Endothelial cell (in vitro differentiated cells): Measurements from ENCODE around the gene CELSR3. TPM values are rescaled to one million over a fixed set of nuclear protein-coding genes. Genes with fewer than 3 reads are reported as not detected.

Source experiments
- DNase-seq: peaks from one replicate; pipeline ENCODE4 v3.0.0; 2021; ENCODE audit warnings: low spot score
- H3K27ac Mint-ChIP-seq: one replicate; pipeline ENCODE4 v1.8.0; 2021; ENCODE audit warnings: mixed read lengths, inconsistent platforms; ENCODE audit not compliant: unreplicated experiment
- H3K27me3 Mint-ChIP-seq: one replicate; pipeline ENCODE4 v1.8.0; 2021; ENCODE audit warnings: mild to moderate bottlenecking, moderate library complexity, mixed read lengths, inconsistent platforms; ENCODE audit not compliant: unreplicated experiment
- H3K36me3 Mint-ChIP-seq: one replicate; pipeline ENCODE4 v1.8.0; 2021; ENCODE audit warnings: mild to moderate bottlenecking, low read depth, mixed read lengths, inconsistent platforms; ENCODE audit not compliant: unreplicated experiment
- H3K4me1 Mint-ChIP-seq: one replicate; pipeline ENCODE4 v1.8.0; 2021; ENCODE audit warnings: mild to moderate bottlenecking, mixed read lengths, inconsistent platforms; ENCODE audit not compliant: unreplicated experiment
- H3K4me3 Mint-ChIP-seq: one replicate; pipeline ENCODE4 v1.8.0; 2021; ENCODE audit warnings: mild to moderate bottlenecking, mixed read lengths, inconsistent platforms; ENCODE audit not compliant: unreplicated experiment
- H3K9me3 Mint-ChIP-seq: one replicate; pipeline ENCODE4 v1.8.0; 2021; ENCODE audit warnings: mixed read lengths, inconsistent platforms; ENCODE audit not compliant: unreplicated experiment
- total RNA-seq: library from RNA; stranded (reverse); fragmentation: NEBNext Ultra II Directional; extraction: Animal tissue kit (Norgen Biotek cat#: 25700); gene quantifications from one replicate; pipeline ENCODE4 v1.2.1, GENCODE V29; 2021; ENCODE audit not compliant: unreplicated experiment
- TF ChIP-seq, protein P1 (sequence below): fragments of 200-600 bp; sonication (generic); IDR thresholded peaks from one replicate; pipeline ENCODE4 v1.5.0; 2021; ENCODE audit warnings: antibody characterized with exemption; ENCODE audit not compliant: unreplicated experiment

Gene CELSR3
- total RNA-seq, 1 donor from 2014 or later = 7.6 TPM

DNA sequence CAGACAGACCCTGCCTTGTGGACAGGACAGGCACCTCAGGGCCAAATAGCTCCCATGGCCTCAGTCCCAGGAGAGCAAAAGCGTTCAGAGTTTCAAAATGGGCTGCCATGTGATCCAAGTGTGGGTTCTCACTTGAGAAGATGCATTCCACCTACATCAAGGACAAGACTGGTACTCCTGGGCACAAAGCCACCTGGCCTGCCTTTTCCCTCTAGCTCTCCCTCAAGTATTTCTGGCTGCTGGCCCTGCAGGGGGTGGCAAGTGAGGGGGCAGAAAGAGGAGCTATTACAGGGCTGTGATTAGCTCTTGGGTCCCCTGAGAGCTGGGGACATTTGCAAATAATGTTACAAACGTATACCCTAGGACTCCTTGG is 61.1 kb downstream of the CELSR3 start:
- no peaks in the 10 kb centered on the region for H3K4me1 Mint-ChIP-seq
- DNase-seq = no peak
- H3K27ac Mint-ChIP-seq = no peak overlapping the region
- peaks cover 5% of the 10 kb centered on the region for H3K27me3 Mint-ChIP-seq
- TF ChIP-seq, protein P1, sequence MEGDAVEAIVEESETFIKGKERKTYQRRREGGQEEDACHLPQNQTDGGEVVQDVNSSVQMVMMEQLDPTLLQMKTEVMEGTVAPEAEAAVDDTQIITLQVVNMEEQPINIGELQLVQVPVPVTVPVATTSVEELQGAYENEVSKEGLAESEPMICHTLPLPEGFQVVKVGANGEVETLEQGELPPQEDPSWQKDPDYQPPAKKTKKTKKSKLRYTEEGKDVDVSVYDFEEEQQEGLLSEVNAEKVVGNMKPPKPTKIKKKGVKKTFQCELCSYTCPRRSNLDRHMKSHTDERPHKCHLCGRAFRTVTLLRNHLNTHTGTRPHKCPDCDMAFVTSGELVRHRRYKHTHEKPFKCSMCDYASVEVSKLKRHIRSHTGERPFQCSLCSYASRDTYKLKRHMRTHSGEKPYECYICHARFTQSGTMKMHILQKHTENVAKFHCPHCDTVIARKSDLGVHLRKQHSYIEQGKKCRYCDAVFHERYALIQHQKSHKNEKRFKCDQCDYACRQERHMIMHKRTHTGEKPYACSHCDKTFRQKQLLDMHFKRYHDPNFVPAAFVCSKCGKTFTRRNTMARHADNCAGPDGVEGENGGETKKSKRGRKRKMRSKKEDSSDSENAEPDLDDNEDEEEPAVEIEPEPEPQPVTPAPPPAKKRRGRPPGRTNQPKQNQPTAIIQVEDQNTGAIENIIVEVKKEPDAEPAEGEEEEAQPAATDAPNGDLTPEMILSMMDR = no peak
- no peak overlapping the region for H3K4me3 Mint-ChIP-seq
- H3K36me3 Mint-ChIP-seq = peaks cover 37% of the 10 kb centered on the region
- no peaks in the 10 kb centered on the region for H3K9me3 Mint-ChIP-seq

DNA sequence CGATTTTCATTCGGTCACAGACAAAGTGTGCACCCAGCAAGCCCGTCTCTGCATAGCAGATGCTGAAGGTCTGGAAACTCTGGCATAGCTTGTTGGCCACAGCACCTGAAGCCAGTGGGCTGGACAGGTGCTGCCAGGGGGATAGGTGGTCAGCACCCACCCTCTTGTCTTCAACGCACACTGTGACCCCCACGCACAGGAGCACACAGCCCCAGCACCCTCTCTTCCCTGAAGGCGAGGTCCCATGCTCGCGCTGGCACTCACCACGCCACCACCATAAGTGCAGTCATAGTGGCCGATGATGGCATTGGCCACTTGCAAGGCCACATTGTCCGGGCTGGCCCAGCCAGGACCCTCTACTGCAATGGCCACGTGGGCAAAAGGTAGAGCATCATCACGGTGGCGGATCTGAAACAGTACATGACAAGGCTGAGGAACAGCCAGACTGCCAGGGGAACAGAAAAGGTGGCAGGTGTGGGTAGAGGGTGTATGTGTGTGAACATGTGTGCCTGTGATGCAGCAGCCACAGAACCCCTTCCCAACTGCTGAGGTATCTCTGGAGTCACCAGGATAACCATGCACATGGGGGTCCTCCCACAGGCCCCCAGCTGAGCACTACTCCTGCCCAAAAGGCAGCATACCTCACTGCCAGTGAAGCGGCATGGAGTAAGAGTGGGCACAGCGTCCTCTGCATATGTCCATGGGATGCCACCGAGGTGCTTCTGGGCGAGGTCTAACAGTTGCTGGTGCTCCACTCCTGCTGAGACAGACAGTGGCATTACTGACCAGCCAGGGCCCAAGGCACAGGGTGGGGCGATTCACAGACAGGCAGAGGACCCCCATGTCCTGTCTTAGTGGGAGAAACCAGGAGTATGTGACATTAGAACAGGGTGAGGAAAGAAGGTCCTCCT is 61.7 kb downstream of the CELSR3 start:
- Mint-ChIP-seq H3K27me3 (peaks cover 5% of the 10 kb centered on the region), H3K4me3 (peak overlapping the region; percentile 15), H3K9me3 (no peaks in the 10 kb centered on the region), H3K27ac (no peak overlapping the region), H3K4me1 (no peaks in the 10 kb centered on the region), H3K36me3 (peaks cover 35% of the 10 kb centered on the region)
- TF ChIP-seq, protein P1 = no peak
- DNase-seq = no peak

DNA sequence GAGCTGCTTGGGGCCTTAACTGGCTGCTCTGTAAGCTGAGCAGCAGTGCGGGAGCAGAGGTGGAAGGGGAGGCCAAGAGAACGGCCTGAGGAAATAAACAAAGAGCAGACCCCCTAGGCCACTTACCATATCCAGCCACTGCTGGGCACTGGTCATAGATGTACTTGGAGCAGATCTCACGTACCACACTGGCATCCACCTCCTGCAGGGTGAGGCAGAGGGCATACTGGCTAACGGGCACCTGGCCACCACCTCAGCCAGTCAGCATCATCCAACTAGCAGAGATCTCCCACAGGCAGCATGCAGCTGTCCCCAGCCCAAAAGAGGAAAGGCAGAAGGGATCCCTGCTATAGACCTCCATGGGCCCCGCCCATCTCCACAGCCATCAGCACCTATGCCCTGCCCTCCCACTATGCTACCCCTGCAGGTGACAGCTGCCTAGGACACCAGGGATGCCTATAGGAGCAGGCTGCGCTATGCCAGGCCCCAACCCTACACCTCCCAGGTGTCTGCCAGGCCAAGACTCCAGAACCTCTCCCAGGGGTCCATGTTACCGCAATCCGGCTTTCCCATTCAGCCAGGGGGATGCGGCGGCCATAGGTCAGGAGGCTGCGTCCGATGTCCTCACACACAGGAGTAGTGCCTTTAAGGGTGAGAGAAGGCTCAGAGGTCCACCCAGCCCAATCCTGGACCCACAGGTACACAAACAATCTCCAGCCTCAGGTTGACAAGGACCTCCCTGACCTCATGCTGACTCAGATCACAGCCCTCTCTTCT is 63.0 kb downstream of the CELSR3 start:
- Mint-ChIP-seq H3K4me1 (no peaks in the 10 kb centered on the region), H3K27me3 (peaks cover 5% of the 10 kb centered on the region), H3K4me3 (no peak overlapping the region), H3K27ac (no peak overlapping the region), H3K36me3 (peaks cover 26% of the 10 kb centered on the region), H3K9me3 (no peaks in the 10 kb centered on the region)
- TF ChIP-seq, protein P1 = no peak
- no peak for DNase-seq

DNA sequence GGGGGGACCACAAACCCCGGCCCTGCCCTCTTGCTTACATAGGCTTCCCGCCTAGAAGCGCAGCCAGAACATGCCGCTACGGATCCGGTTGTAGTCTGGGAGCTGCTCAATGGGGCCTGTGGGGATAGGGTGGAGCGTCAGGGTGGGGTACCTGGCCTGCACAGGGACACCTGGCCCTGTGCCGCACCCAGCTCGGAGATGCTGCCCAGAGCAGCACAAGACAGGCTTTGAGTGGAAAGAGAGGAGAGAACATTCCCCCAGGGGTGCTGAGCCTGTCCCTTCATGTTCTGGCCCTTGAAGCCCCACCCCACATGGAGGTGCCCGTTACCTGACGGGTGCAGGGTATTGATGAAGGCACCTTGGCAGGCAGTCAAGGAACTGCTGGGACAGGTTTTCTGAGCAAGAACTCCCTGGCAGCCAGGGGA is 63.6 kb downstream of the CELSR3 start:
- peaks cover 5% of the 10 kb centered on the region for H3K27me3 Mint-ChIP-seq
- no peak overlapping the region for H3K4me3 Mint-ChIP-seq
- no peaks in the 10 kb centered on the region for H3K4me1 Mint-ChIP-seq
- peaks cover 19% of the 10 kb centered on the region for H3K36me3 Mint-ChIP-seq
- H3K27ac Mint-ChIP-seq = no peak overlapping the region
- TF ChIP-seq, protein P1 = no peak
- H3K9me3 Mint-ChIP-seq = no peaks in the 10 kb centered on the region
- DNase-seq = no peak
